ENCODE results near the gene LAPTM5. TPM values are rescaled to one million over a fixed set of nuclear protein-coding genes. Genes with fewer than 3 reads are reported as not detected.

The LAPTM5 gene
- total and polyA plus RNA-seq, 2 of the 8 experiments (the other 6 are each of a cell fraction or from before 2014, with no cell fraction given) = 0.37 to 1.4 TPM

DNA sequence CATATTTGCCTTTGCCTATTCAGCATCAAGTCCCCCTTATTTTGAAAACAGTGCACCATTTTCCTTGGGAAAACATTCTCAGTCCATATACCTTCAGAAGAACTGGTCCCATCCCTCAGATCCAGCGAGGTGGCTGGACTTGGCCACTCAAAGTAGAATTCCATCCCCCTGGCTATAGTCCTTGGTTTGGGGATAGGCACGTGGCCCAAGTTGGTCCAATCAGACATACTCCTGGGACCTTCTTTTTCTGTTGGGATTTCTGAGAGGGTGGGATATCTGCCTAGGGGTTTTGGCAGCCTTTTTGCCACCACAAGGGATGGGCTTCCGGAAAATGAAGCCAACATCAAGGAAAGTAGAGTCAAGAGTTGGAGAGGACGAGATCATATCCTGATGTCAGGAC is 23.5 kb downstream of the LAPTM5 start:
- H3K4me3 ChIP-seq (ENCODE audit: extremely low read depth in 1 of 4, insufficient read depth in 2 of 4, low read depth in 3 of 4, low read length in 4 of 4) = no peak overlapping the region
- H4K91ac ChIP-seq (replicated peaks; ENCODE audit: insufficient read length, low read length) = peak overlapping the region; percentile 25
- 87% methylated on average over 4 of the region's 4 CpGs; no CpG with 5 or more reads in 1 of the 2 experiments for WGBS, 2 experiments (ENCODE audit: extremely low coverage in 1 of 2, insufficient coverage in 1 of 2, insufficient read length in 1 of 2, insufficient replicate concordance in 2 of 2, low coverage in 1 of 2, low lambda C conversion rate in 2 of 2, missing lambda C conversion rate in 1 of 2)
- H4K5ac ChIP-seq (ENCODE audit: insufficient read length, low read depth, low read length) = no peak overlapping the region
- no peak overlapping the region for H3K4ac ChIP-seq (replicated peaks; ENCODE audit: insufficient read length, low read depth, low read length)
- POLR2A ChIA-PET (ENCODE audit: partially characterized antibody) = interaction anchor here (0.9 kb wide), 1 partner anchor 15 kb away, joined by 3 read pairs; no protein-coding TSS in a partner anchor
- H3K23me2 ChIP-seq (ENCODE audit: low read depth, low read length) = peaks cover 4% of the 10 kb centered on the region; the same call in 1 of the 2 replicates
- no peak overlapping the region for H2BK20ac ChIP-seq (ENCODE audit: low read length)
- H2BK12ac ChIP-seq (ENCODE audit: low read depth, low read length) = no peak overlapping the region
- no peaks in the 10 kb centered on the region for H3K36me3 ChIP-seq (ENCODE audit: control insufficient read depth in 2 of 4, insufficient read depth in 4 of 4, low read length in 3 of 4)
- no peak overlapping the region for H2AK5ac ChIP-seq (ENCODE audit: low read depth, low read length)
- H2BK120ac ChIP-seq (replicated peaks; ENCODE audit: low read depth, low read length) = no peak overlapping the region
- H3K79me2 ChIP-seq (ENCODE audit: control insufficient read depth in 1 of 2, insufficient read depth in 2 of 2, low read length in 2 of 2) = no peaks in the 10 kb centered on the region
- FAIRE-seq (no peak), DNase-seq (ENCODE audit: low read depth in 1 of 2, low spot score in 2 of 2) (no peak)
- H3K27me3 ChIP-seq (replicated peaks in 1 of 4; ENCODE audit: control insufficient read depth in 3 of 4, extremely low read depth in 1 of 4, insufficient read depth in 3 of 4, low read length in 3 of 4) = no peaks in the 10 kb centered on the region
- CTCF ChIA-PET (ENCODE audit: partially characterized antibody) = interaction anchor here (0.8 to 55.1 kb wide), 3 partner anchors 14 to 68 kb away, joined by 3 to 1640 read pairs (median 57); partner anchors contain the start of gene LAPTM5
- H3K4me2 ChIP-seq (ENCODE audit: insufficient read depth in 1 of 2, low read depth in 2 of 2, low read length in 2 of 2) = no peak overlapping the region
- H3K79me1 ChIP-seq (ENCODE audit: low read depth, low read length) = no peaks in the 10 kb centered on the region
- H3K27ac ChIP-seq (ENCODE audit: low read depth, low read length) = no peak overlapping the region
- H3K23ac ChIP-seq (ENCODE audit: insufficient read length) = no peak overlapping the region
- no peaks in the 10 kb centered on the region for H3K9me3 ChIP-seq (ENCODE audit: insufficient read depth in 2 of 2, low read depth in 1 of 2, low read length in 1 of 2)
- H4K8ac ChIP-seq (ENCODE audit: extremely low read depth, insufficient read depth, low read length) = no peak overlapping the region
- H2AFZ ChIP-seq (ENCODE audit: low read length) = no peak overlapping the region
- no peak overlapping the region for H3K18ac ChIP-seq (ENCODE audit: extremely low read depth, low read length)
- H3K56ac ChIP-seq (replicated peaks; ENCODE audit: insufficient read length, low read depth, low read length) = no peak overlapping the region
- no peak for TF ChIP-seq CREB1 (IDR thresholded peaks at IDR 0.05)
- no peak for TF ChIP-seq TCF12 (IDR thresholded peaks at IDR 0.05; ENCODE audit: low read depth, low read length)
- TF ChIP-seq EGR1 (IDR thresholded peaks at IDR 0.05; ENCODE audit: borderline replicate concordance, low read depth, low read length) = no peak
- H2BK15ac ChIP-seq (ENCODE audit: low read length) = no peak overlapping the region
- H3K4me1 ChIP-seq (replicated peaks in 1 of 4; ENCODE audit: control insufficient read depth in 3 of 4, insufficient read depth in 4 of 4, low read length in 3 of 4) = peaks cover 0 to 3% (median 0%) of the 10 kb centered on the region in 4 experiments; a peak in 2 of 7 replicates
- H4K20me1 ChIP-seq (replicated peaks in 1 of 2; ENCODE audit: control insufficient read depth in 1 of 2, insufficient read depth in 2 of 2, low read length in 2 of 2) = no peaks in the 10 kb centered on the region
- no peak overlapping the region for H2BK5ac ChIP-seq (ENCODE audit: low read depth, low read length)
- no peak overlapping the region for H3K14ac ChIP-seq (ENCODE audit: insufficient read length)
- H3K9ac ChIP-seq (replicated peaks in 1 of 4; ENCODE audit: extremely low read depth in 1 of 4, low read depth in 3 of 4, low read length in 3 of 4) = no peak overlapping the region
